Neural cell (in vitro differentiated cells): ENCODE results near the gene IAH1. TPM values are rescaled to one million over a fixed set of nuclear protein-coding genes. Genes with fewer than 3 reads are reported as not detected.
"Not testable (repeated sequence)": the region's sequence is repeated elsewhere in the genome, so short reads cannot be mapped to it uniquely, and the experiment has no call there.

Experiments used
- H2AFZ ChIP-seq: fragments of 200-600, 300-800 bp; sonication (generic), shearing (Covaris generic); 2 replicates; pipeline ENCODE4 v1.6.0; 2014; ENCODE audit warnings: low read depth, mild to moderate bottlenecking, antibody characterized with exemption, low read length, moderate library complexity
- H3F3A ChIP-seq: fragments of 200-600 bp; shearing (Covaris generic); 2 replicates; pipeline ENCODE4 v1.6.1; 2016; ENCODE audit warnings: mild to moderate bottlenecking, moderate library complexity, mixed read lengths, antibody characterized with exemption, low read length; ENCODE audit not compliant: insufficient read depth, poor library complexity, severe bottlenecking
- H3K27ac ChIP-seq: fragments of 200-600, 300-800 bp; sonication (generic), shearing (Covaris generic); 2 replicates; pipeline ENCODE4 v1.5.1; 2014; ENCODE audit warnings: mild to moderate bottlenecking, low read length, moderate library complexity
- H3K27me3 ChIP-seq: fragments of 300-800, 200-600 bp; sonication (generic), shearing (Covaris generic); 2 replicates; pipeline ENCODE4 v1.6.0; 2014; ENCODE audit warnings: mild to moderate bottlenecking, low read depth, low read length, moderate library complexity; ENCODE audit not compliant: insufficient read depth
- H3K36me3 ChIP-seq: fragments of 300-800, 200-600 bp; sonication (generic), shearing (Covaris generic); 2 replicates; pipeline ENCODE4 v1.5.1; 2014; ENCODE audit warnings: mild to moderate bottlenecking, antibody characterized with exemption, low read length, moderate library complexity; ENCODE audit not compliant: insufficient read depth
- H3K4me2 ChIP-seq: fragments of 300-800, 200-600 bp; sonication (generic), shearing (Covaris generic); 2 replicates; pipeline ENCODE4 v1.6.0; 2014; ENCODE audit warnings: mild to moderate bottlenecking, low read length
- H3K4me3 ChIP-seq: fragments of 300-800, 200-600 bp; sonication (generic), shearing (Covaris generic); 2 replicates; pipeline ENCODE4 v1.5.1; 2014; ENCODE audit warnings: mild to moderate bottlenecking, low read length, moderate library complexity
- H3K79me2 ChIP-seq: fragments of 200-600 bp; shearing (Covaris generic); replicated peaks from 2 replicates; pipeline ENCODE4 v1.6.0; 2014; ENCODE audit warnings: mild to moderate bottlenecking, low read length, moderate library complexity; ENCODE audit not compliant: insufficient read depth
- H3K9ac ChIP-seq: fragments of 300-800, 200-600 bp; sonication (generic), shearing (Covaris generic); 2 replicates; pipeline ENCODE4 v1.6.1; 2016; ENCODE audit warnings: mild to moderate bottlenecking, low read length, mixed read lengths
- H3K9me2 ChIP-seq: fragments of 200-600 bp; shearing (Covaris generic); 2 replicates; pipeline ENCODE4 v1.6.1; 2016; ENCODE audit warnings: mild to moderate bottlenecking, low read length, mixed read lengths; ENCODE audit not compliant: insufficient read depth
- H3K9me3 ChIP-seq: fragments of 200-600, 300-800 bp; sonication (generic), shearing (Covaris generic); 2 replicates; pipeline ENCODE4 v1.6.1; 2016; ENCODE audit warnings: mild to moderate bottlenecking, mixed run types, low read length, moderate library complexity, mixed read lengths
- H4K20me1 ChIP-seq: fragments of 200-600 bp; shearing (Covaris generic); 2 replicates; pipeline ENCODE4 v1.6.1; 2016; ENCODE audit warnings: mild to moderate bottlenecking, mixed run types; ENCODE audit not compliant: insufficient read depth
- CTCF ChIP-seq: fragments of 450-650 bp; IDR thresholded peaks from 2 replicates; pipeline ENCODE4 v1.5.1; 2014; ENCODE audit warnings: antibody characterized with exemption, mild to moderate bottlenecking, moderate library complexity; ENCODE audit not compliant: poor library complexity, severe bottlenecking
- EP300 ChIP-seq: fragments of 450-650 bp; conservative IDR thresholded peaks from 2 replicates; pipeline ENCODE4 v1.6.1; 2014; ENCODE audit warnings: antibody characterized with exemption, mild to moderate bottlenecking, moderate library complexity; ENCODE audit not compliant: poor library complexity, severe bottlenecking
- EZH2 ChIP-seq: fragments of 200-600, 300-800 bp; shearing (Covaris generic), sonication (generic); IDR thresholded peaks from 2 replicates; pipeline ENCODE4 v1.6.1; 2014; ENCODE audit warnings: antibody characterized with exemption, low read length, borderline replicate concordance, mild to moderate bottlenecking; ENCODE audit not compliant: insufficient read depth, poor library complexity, severe bottlenecking
- POLR2AphosphoS5 ChIP-seq: IDR thresholded peaks from 2 replicates; pipeline ENCODE4 v1.6.1; 2012
- RAD21 ChIP-seq: fragments of 450-650 bp; conservative IDR thresholded peaks from 2 replicates; pipeline ENCODE4 v1.6.1; 2014; ENCODE audit warnings: antibody characterized with exemption, mild to moderate bottlenecking, moderate library complexity
- REST ChIP-seq: IDR thresholded peaks from 2 replicates; pipeline ENCODE4 v1.6.1; 2012; ENCODE audit warnings: borderline replicate concordance
- SMC3 ChIP-seq: fragments of 450-650 bp; conservative IDR thresholded peaks from 2 replicates; pipeline ENCODE4 v1.6.1; 2014; ENCODE audit warnings: antibody characterized with exemption, mild to moderate bottlenecking, moderate library complexity; ENCODE audit not compliant: poor library complexity
- TAF1 ChIP-seq: IDR thresholded peaks from 2 replicates; pipeline ENCODE4 v1.6.1; 2012; ENCODE audit warnings: low read depth
- polyA plus RNA-seq: library from polyadenylated mRNA; depleted of rRNA; stranded (reverse); fragments of >200 nt; gene quantifications from 2 replicates; pipeline ENCODE4 v1.2.3, GENCODE V29; 2014

IAH1 gene
- polyA plus RNA-seq, 1 donor from 2014 or later = 33.0 TPM

GRCh38 chr2:9498210-9498609, 23.9 kb downstream of the IAH1 start:
- no peak overlapping the region for H3K9ac ChIP-seq
- no peaks in the 10 kb centered on the region for H3K9me2 ChIP-seq
- no peak overlapping the region for H3K4me2 ChIP-seq
- no peaks in the 10 kb centered on the region for H3F3A ChIP-seq
- no peak overlapping the region for H2AFZ ChIP-seq
- TF ChIP-seq REST (no peak), TAF1 (no peak), SMC3 (no peak), EP300 (no peak), POLR2AphosphoS5 (no peak), EZH2 (no peak), RAD21 (no peak), CTCF (no peak)
- H3K27ac ChIP-seq = no peak overlapping the region
- H4K20me1 ChIP-seq = no peaks in the 10 kb centered on the region
- no peaks in the 10 kb centered on the region for H3K79me2 ChIP-seq
- no peaks in the 10 kb centered on the region for H3K27me3 ChIP-seq
- no peaks in the 10 kb centered on the region for H3K9me3 ChIP-seq
- no peak overlapping the region for H3K4me3 ChIP-seq
- peaks cover 3% of the 10 kb centered on the region for H3K36me3 ChIP-seq

- Histone ChIP-seq H3K9me2 (no peaks in the 10 kb centered on the region), H3K79me2 (no peaks in the 10 kb centered on the region), H3K9ac (no peak overlapping the region), H3K9me3 (no peaks in the 10 kb centered on the region), H3F3A (no peaks in the 10 kb centered on the region), H4K20me1 (no peaks in the 10 kb centered on the region), H3K4me2 (no peak overlapping the region), H2AFZ (no peak overlapping the region), H3K36me3 (no peaks in the 10 kb centered on the region), H3K27me3 (no peaks in the 10 kb centered on the region), H3K27ac (no peak overlapping the region), H3K4me3 (no peak overlapping the region)
- TF ChIP-seq TAF1 = no peak
Observed at GRCh38 chr2:9508931-9509330, 34.6 kb downstream of the IAH1 start.

GRCh38 chr2:9513946-9514345, 39.6 kb downstream of the IAH1 start:
- not testable (repeated sequence) for H2AFZ ChIP-seq, H3K9me2 ChIP-seq, H3K79me2 ChIP-seq, H3F3A ChIP-seq, H3K4me2 ChIP-seq, H3K9me3 ChIP-seq, H3K36me3 ChIP-seq, H4K20me1 ChIP-seq, H3K4me3 ChIP-seq, H3K27ac ChIP-seq, H3K27me3 ChIP-seq, H3K9ac ChIP-seq
